ENCODE data around the gene PEX11G.

- TF ChIP-seq EZH2 (IDR thresholded peaks at IDR 0.05; ENCODE audit: insufficient read depth, poor library complexity, severe bottlenecking) (no peak), EZH2phosphoT487 (IDR thresholded peaks at IDR 0.05; ENCODE audit: insufficient read depth, low read depth) (no peak)
These were observed 11.1 kb downstream of the PEX11G start for GRCh38 chr19:7477758-7478157.
